K562 (cell line): ENCODE data around the gene MTPN. TPM values are rescaled to one million over a fixed set of nuclear protein-coding genes. Genes with fewer than 3 reads are reported as not detected.

ENCODE experiments used
- ATAC-seq: fragments of 200-7000 bp; cut with Tn5 transposase; 3 replicates; pipeline ENCODE4 v1.9.1; 2020; ENCODE audit warnings: moderate library complexity
- BruUV-seq: library from RNA; stranded (reverse); fragments of 400-500 nt; replicated peaks from 2 replicates; lab custom pipeline; 2021; lab: Mats Ljungman, UMichigan
- CTCF ChIA-PET: fragments of 300-600 bp; formaldehyde crosslinking; extraction: SDS; loops from one replicate; lab custom pipeline; 2021; ENCODE audit warnings: low intra/inter-chr PET ratio; lab: Yijun Ruan, JAX
- POLR2A ChIA-PET: fragments of 300-600, 350-650 bp; sonication (Branson Sonifier 250); formaldehyde crosslinking; extraction: SDS; loops from one replicate; lab custom pipeline; 2021; ENCODE audit warnings: antibody characterized with exemption, inconsistent platforms; lab: Yijun Ruan, JAX
- DNase-seq, 4 experiments: peaks; one replicate each; pipeline versions ENCODE4 v3.0.0 to v3.0.0-alpha.2; 2011 to 2018; ENCODE audit warnings: low spot score in 3 of 4, mixed read lengths in 3 of 4; ENCODE audit errors: extremely low read depth in 1 of 4
- FAIRE-seq: peaks from 2 replicates; lab custom pipeline; 2011; peaks lifted over from hg19 to GRCh38; lab: Jason Lieb, UNC
- H2AFZ ChIP-seq: 2 replicates; pipeline ENCODE4 v1.6.0; 2011; ENCODE audit warnings: low read depth, low read length, control low read depth, inconsistent platforms
- H3K27ac ChIP-seq: fragments of 200-600 bp; 3 replicates; pipeline ENCODE4 v1.8.0; 2011; ENCODE audit warnings: low read depth, mild to moderate bottlenecking, control low read depth, inconsistent platforms, low read length, moderate library complexity, mixed read lengths; ENCODE audit errors: extremely low read depth
- H3K27me3 ChIP-seq, 2 experiments: fragments of 300-600 bp in 1 of 2; 2 replicates in 1 of 2; 3 replicates in 1 of 2; pipeline versions ENCODE4 v1.6.0 to v1.8.0; 2011; ENCODE audit warnings: inconsistent platforms in 2 of 2, low read length in 2 of 2, mild to moderate bottlenecking in 1 of 2, mixed read lengths in 1 of 2, moderate library complexity in 1 of 2; ENCODE audit not compliant: control insufficient read depth in 2 of 2, insufficient read depth in 2 of 2
- H3K36me3 ChIP-seq: fragments of 300-600 bp; 3 replicates; pipeline ENCODE4 v1.8.0; 2011; ENCODE audit warnings: mild to moderate bottlenecking, low read length, inconsistent platforms; ENCODE audit not compliant: control insufficient read depth, insufficient read depth
- H3K4me1 ChIP-seq, 2 experiments: fragments of 200-600 bp in 1 of 2; replicated peaks in 1 of 2; 2 replicates in 1 of 2; 3 replicates in 1 of 2; pipeline versions ENCODE4 v1.5.1 to v1.8.0; 2011; ENCODE audit warnings: inconsistent platforms in 2 of 2, low read length in 2 of 2, mild to moderate bottlenecking in 1 of 2, mixed read lengths in 1 of 2, moderate library complexity in 1 of 2; ENCODE audit not compliant: control insufficient read depth in 2 of 2, insufficient read depth in 2 of 2
- H3K4me2 ChIP-seq: 2 replicates; pipeline ENCODE4 v1.6.1; 2011; ENCODE audit warnings: low read length, control low read depth, inconsistent platforms, mixed read lengths; ENCODE audit not compliant: insufficient read depth
- H3K4me3 ChIP-seq: fragments of 200-600 bp; sonication (generic), shearing (Covaris generic); 2 replicates; pipeline ENCODE4 v1.5.1; 2016; ENCODE audit warnings: control low read depth, inconsistent platforms
- H3K79me2 ChIP-seq: fragments of 200-600 bp; 3 replicates; pipeline ENCODE4 v1.8.0; 2011; ENCODE audit warnings: low read length, inconsistent platforms; ENCODE audit not compliant: control insufficient read depth, insufficient read depth
- H3K9ac ChIP-seq, 2 experiments: 2 replicates each; pipeline versions ENCODE4 v1.6.0 to v1.6.1; 2011; ENCODE audit warnings: low read depth in 2 of 2, low read length in 2 of 2, control low read depth in 1 of 2, inconsistent platforms in 1 of 2, mild to moderate bottlenecking in 1 of 2, mixed read lengths in 1 of 2; ENCODE audit not compliant: insufficient read depth in 1 of 2
- H3K9me1 ChIP-seq: one replicate; pipeline ENCODE4 v1.6.0; 2011; ENCODE audit warnings: inconsistent platforms, mild to moderate bottlenecking, low read length, moderate library complexity; ENCODE audit not compliant: control insufficient read depth, insufficient read depth
- H3K9me3 ChIP-seq: replicated peaks from 2 replicates; pipeline ENCODE4 v1.5.1; 2011; ENCODE audit warnings: low read depth, low read length, inconsistent platforms; ENCODE audit not compliant: control insufficient read depth, insufficient read depth
- H4K20me1 ChIP-seq: replicated peaks from 2 replicates; pipeline ENCODE4 v1.6.1; 2011; ENCODE audit warnings: low read length, inconsistent platforms, mixed read lengths; ENCODE audit not compliant: control insufficient read depth, insufficient read depth
- CEBPG ChIP-seq, 3 experiments: fragments of 200-800 bp in 1 of 3; sonication (Bioruptor generic) in 1 of 3; sonication (generic) in 1 of 3; formaldehyde crosslinking in 1 of 3; IDR thresholded peaks in 2 of 3; conservative IDR thresholded peaks in 1 of 3; 2 replicates each; pipeline versions ENCODE4 v1.6.1 to v1.8.0; 2016 to 2022; ENCODE audit warnings: missing compliant biosample characterization in 2 of 3, missing genetic modification characterization in 2 of 3, mild to moderate bottlenecking in 1 of 3, missing genetic modification reagents in 1 of 3
- MGA ChIP-seq: fragments of 450-650 bp; IDR thresholded peaks from 2 replicates; pipeline ENCODE4 v1.6.1; 2016; ENCODE audit warnings: mild to moderate bottlenecking, moderate library complexity
- ZNF197 ChIP-seq: fragments of 200-800 bp; sonication (Bioruptor generic); IDR thresholded peaks from 2 replicates; pipeline ENCODE4 v1.6.1; 2016; ENCODE audit warnings: low read depth, missing genetic modification characterization, missing compliant biosample characterization
- ZNF780A ChIP-seq: fragments of 250-450 bp; sonication (Bioruptor Pico); IDR thresholded peaks from 2 replicates; pipeline ENCODE4 v1.5.0; 2021; ENCODE audit warnings: mild to moderate bottlenecking
- in situ Hi-C: fragments of 300-500 bp; cut with MboI; formaldehyde crosslinking; loops from 4 replicates; pipeline ENCODE4 v1.15.0; 2018; ENCODE audit warnings: inconsistent platforms, mixed read lengths
- intact Hi-C: fragments of 100-400 bp; cut with micrococcal nuclease; formaldehyde crosslinking; loops from 2 replicates; pipeline ENCODE4 v1.14.2; 2022
- polyA plus RNA-seq, 8 experiments: library from polyadenylated mRNA; depleted of rRNA in 4 of 8; stranded (reverse) in 5 of 8; unstranded in 3 of 8; fragments of >200 nt; fragmentation: Nextera tagmentation in 2 of 8; fragmentation: Illumina TruSeq in 1 of 8; extraction: Ambion mirVana in 2 of 8; extraction: Trizol in 1 of 8; gene quantifications; 2 replicates each; pipeline versions ENCODE4 v1.2.1 to v1.2.3, GENCODE V29; 2011 to 2014; ENCODE audit warnings: inconsistent platforms in 1 of 8, missing spikeins in 1 of 8
- total RNA-seq, 7 experiments: library from RNA; depleted of rRNA in 6 of 7; stranded (reverse); fragments of >200 nt in 6 of 7; fragmentation: Illumina TruSeq in 2 of 7; extraction: Trizol in 2 of 7; gene quantifications; 2 replicates each; pipeline versions ENCODE4 v1.2.1 to v1.2.3, GENCODE V29; 2011 to 2021; ENCODE audit warnings: low replicate concordance in 1 of 7

Gene MTPN
- total and polyA plus RNA-seq, 9 of the 15 experiments (the other 6 are each of a cell fraction or from before 2014, with no cell fraction given), result 68.5 to 261 (median 156) TPM

- Histone ChIP-seq H3K4me2 (no peak overlapping the region), H3K9me3 (no peaks in the 10 kb centered on the region), H3K4me3 (no peak overlapping the region), H3K9me1 (no peaks in the 10 kb centered on the region), H3K27ac (no peak overlapping the region), H2AFZ (no peak overlapping the region), H3K4me1 (0 out of 5 replicates have a peak, but pooled peaks cover 0 to 4% of the 10 kb centered on the region in 2 experiments), H3K79me2 (no peaks in the 10 kb centered on the region), H3K27me3 (no peaks in the 10 kb centered on the region), H3K36me3 (no peaks in the 10 kb centered on the region), H4K20me1 (no peaks in the 10 kb centered on the region), H3K9ac (no peak overlapping the region)
- ChIA-PET POLR2A (no interaction called here), CTCF (interaction anchor here (0.6 kb wide), 1 partner anchor 199 kb away, joined by 3 read pairs; no protein-coding TSS in a partner anchor)
- in situ Hi-C loops, result no loop called here
- intact Hi-C loops, result no loop called here
- DNase-seq, result no peak
- TF ChIP-seq MGA, result peak; percentile 44
- TF ChIP-seq ZNF780A, result no peak
- TF ChIP-seq ZNF197, result no peak
- TF ChIP-seq CEBPG (CRISPR knock-in tag; IDR thresholded peaks at IDR 0.05), result no peak
- 0 out of 4 replicates have a peak, but pooled peaks of 1 of the 2 experiments have one; percentile 24 for TF ChIP-seq CEBPG (tag; conservative IDR thresholded peaks at IDR 0.05 in 1 of 2, IDR thresholded peaks at IDR 0.05 in 1 of 2)
- BruUV-seq, result no TSS peak
- no peak for ATAC-seq
- no peak for FAIRE-seq
These were observed 20.9 kb upstream of the MTPN start for GRCh38 chr7:135998081-135998480.
